ENCODE results near the gene DISP2. TPM values are rescaled to one million over a fixed set of nuclear protein-coding genes. Genes with fewer than 3 reads are reported as not detected.

DISP2 gene
- total and polyA plus RNA-seq, 8 donors: 0.14 to 4.1 (median 1.4) TPM

- intact Hi-C loops (cut with DNase I): loop anchor here in 1 of 3 donors (10.0 kb wide), 2 partner anchors 56 to 84 kb away; partner anchors contain the start of gene ANKRD63
- no peaks in the 10 kb centered on the region for H3K9me3 ChIP-seq
- peaks cover 0 to 13% (median 4%) of the 10 kb centered on the region in 3 donors for H3K4me1 ChIP-seq
- H3K27me3 ChIP-seq: no peaks in the 10 kb centered on the region
- FAIRE-seq: no peak
- TF ChIP-seq CTCF (IDR thresholded peaks at IDR 0.05): no peak
- H3K27ac ChIP-seq: peak within 1 kb of the TSS; percentile 72 to 87 (median 82)
- peak within 1 kb of the TSS in 2 of 4 donors; percentile 27 to 35 for H3K4me3 ChIP-seq
- 31 to 40% methylated on average over 17 of the region's 17 CpGs for WGBS, 2 donors
- peak; percentile 75 to 93 (median 82) for DNase-seq
- H3K36me3 ChIP-seq: no peaks in the 10 kb centered on the region
- ATAC-seq: peak; percentile 57 to 83 (median 73)
Observed at GRCh38 chr15:40340740-40341400, 17.1 kb upstream of the DISP2 start, which contains the start of gene CCDC9B. Gene CCDC9B, minus strand, starts transcription at chr15:40340939. Its CDS starts 120 bp downstream, at chr15:40340819.

GRCh38 chr15:40342416-40343320 is 15.4 kb upstream of the DISP2 start:
- no peak for ATAC-seq
- intact Hi-C loops (cut with DNase I): loop anchor here in 1 of 3 donors (10.0 kb wide), 2 partner anchors 58 to 82 kb away; partner anchors contain the start of gene ANKRD63
- 69 to 70% methylated on average over 7 of the region's 7 CpGs for WGBS, 2 donors
- no peaks in the 10 kb centered on the region for H3K9me3 ChIP-seq
- H3K4me3 ChIP-seq: no peak overlapping the region
- peak in 1 of 6 donors; percentile 25 for DNase-seq
- FAIRE-seq: peak; percentile 86
- no peaks in the 10 kb centered on the region for H3K27me3 ChIP-seq
- TF ChIP-seq CTCF (IDR thresholded peaks at IDR 0.05): no peak
- peak overlapping the region in 1 of 4 donors; percentile 19 for H3K27ac ChIP-seq
- H3K4me1 ChIP-seq: peaks cover 0 to 11% (median 4%) of the 10 kb centered on the region in 3 donors
- H3K36me3 ChIP-seq: no peaks in the 10 kb centered on the region

GRCh38 chr15:40343512-40343911 is 14.5 kb upstream of the DISP2 start:
- Histone ChIP-seq H3K27ac (no peak overlapping the region), H3K4me1 (peaks cover 0 to 6% (median 4%) of the 10 kb centered on the region in 3 donors), H3K36me3 (no peaks in the 10 kb centered on the region), H3K9me3 (no peaks in the 10 kb centered on the region), H3K4me3 (no peak overlapping the region), H3K27me3 (no peaks in the 10 kb centered on the region)
- WGBS, 2 donors: 72 to 78% methylated on average over 10 of the region's 10 CpGs
- intact Hi-C loops (cut with DNase I): loop anchor here in 1 of 3 donors (10.0 kb wide), 2 partner anchors 59 to 81 kb away; partner anchors contain the start of gene ANKRD63
- FAIRE-seq (no peak), DNase-seq (peak in 1 of 6 donors; percentile 38), ATAC-seq (no peak)
- TF ChIP-seq CTCF (IDR thresholded peaks at IDR 0.05): no peak

- no peak for FAIRE-seq
Observed at GRCh38 chr15:40344217-40344616, 13.8 kb upstream of the DISP2 start.

More at GRCh38 chr15:40344217-40344616, 13.8 kb upstream of the DISP2 start:
- DNase-seq (no peak), ATAC-seq (no peak)
- Histone ChIP-seq H3K9me3 (no peaks in the 10 kb centered on the region), H3K36me3 (no peaks in the 10 kb centered on the region), H3K27ac (no peak overlapping the region), H3K4me1 (peaks cover 0 to 6% (median 4%) of the 10 kb centered on the region in 3 donors), H3K4me3 (no peak overlapping the region), H3K27me3 (no peaks in the 10 kb centered on the region)
- no peak for TF ChIP-seq CTCF (IDR thresholded peaks at IDR 0.05)
- WGBS, 2 donors: 25 to 37% methylated on average over 6 of the region's 6 CpGs
- intact Hi-C loops (cut with DNase I): loop anchor here in 1 of 3 donors (10.0 kb wide), 2 partner anchors 59 to 81 kb away; partner anchors contain the start of gene ANKRD63

Data from pancreas (tissue), 10 donors.